NCI-H2029 (cell line): ENCODE results near the gene LIN37.

Experiments used
- DNase-seq: peaks from one replicate; lab custom pipeline; 2025; lab: John Stamatoyannopoulos, UW

The LIN37 gene

DNA sequence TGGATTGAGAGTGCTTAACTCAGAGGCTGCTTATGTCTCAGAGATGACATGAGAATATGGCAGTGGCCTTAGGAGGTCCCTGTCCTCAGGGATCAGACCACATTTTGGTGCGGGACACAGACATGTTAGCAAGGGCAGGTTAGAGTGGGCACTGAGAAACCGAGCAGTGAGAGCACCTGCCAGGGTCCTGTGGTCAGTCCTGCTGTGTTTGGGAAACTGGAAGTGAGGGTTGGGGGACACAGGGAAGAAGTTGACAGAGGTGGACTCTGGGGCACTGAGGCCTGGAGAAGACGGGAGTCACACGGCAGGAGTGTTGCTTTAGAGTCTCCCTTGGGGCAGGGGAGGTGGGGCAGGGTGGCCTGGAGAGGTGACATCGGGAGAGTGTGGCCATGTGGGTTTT is 13.5 kb upstream of the LIN37 start:
- no peak for DNase-seq

- no peak for DNase-seq
Measured at GRCh38 chr19:35736913-35737886, 11.2 kb upstream of the LIN37 start.

DNA sequence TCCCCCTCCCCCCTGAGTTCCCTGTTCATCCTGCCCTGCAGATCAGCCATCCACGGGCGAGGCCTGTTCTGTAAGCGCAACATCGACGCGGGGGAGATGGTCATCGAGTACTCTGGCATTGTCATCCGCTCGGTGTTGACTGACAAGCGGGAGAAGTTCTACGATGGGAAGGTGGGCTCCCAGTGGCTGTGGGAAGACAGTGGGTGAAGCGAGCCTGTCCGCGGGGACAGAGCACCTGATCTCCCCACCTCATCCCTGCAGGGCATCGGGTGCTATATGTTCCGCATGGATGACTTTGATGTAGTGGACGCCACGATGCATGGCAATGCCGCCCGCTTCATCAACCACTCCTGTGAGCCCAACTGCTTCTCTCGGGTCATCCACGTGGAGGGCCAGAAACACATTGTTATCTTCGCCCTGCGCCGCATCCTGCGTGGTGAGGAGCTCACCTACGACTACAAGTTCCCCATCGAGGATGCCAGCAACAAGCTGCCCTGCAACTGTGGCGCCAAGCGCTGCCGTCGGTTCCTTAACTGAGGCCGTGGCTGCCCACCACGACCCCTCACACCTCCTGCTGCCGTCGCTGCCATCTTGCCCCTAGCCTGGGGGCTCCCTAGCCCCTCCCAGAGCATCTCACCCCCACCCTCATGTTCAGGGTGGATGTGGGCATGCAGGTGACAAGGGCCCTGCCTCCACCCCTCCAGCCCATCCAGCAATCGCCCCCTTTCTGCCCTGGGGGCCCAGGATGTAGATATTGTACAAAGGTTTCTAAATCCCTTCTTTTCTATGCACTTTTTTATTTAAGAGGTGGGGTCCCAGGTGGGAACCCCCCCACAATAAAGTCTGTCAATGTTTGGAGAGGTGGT is 10.1 kb upstream of the LIN37 start:
- DNase-seq: no peak

GRCh38 chr19:35738887-35739229 is 9.5 kb upstream of the LIN37 start:
- DNase-seq: no peak

DNA sequence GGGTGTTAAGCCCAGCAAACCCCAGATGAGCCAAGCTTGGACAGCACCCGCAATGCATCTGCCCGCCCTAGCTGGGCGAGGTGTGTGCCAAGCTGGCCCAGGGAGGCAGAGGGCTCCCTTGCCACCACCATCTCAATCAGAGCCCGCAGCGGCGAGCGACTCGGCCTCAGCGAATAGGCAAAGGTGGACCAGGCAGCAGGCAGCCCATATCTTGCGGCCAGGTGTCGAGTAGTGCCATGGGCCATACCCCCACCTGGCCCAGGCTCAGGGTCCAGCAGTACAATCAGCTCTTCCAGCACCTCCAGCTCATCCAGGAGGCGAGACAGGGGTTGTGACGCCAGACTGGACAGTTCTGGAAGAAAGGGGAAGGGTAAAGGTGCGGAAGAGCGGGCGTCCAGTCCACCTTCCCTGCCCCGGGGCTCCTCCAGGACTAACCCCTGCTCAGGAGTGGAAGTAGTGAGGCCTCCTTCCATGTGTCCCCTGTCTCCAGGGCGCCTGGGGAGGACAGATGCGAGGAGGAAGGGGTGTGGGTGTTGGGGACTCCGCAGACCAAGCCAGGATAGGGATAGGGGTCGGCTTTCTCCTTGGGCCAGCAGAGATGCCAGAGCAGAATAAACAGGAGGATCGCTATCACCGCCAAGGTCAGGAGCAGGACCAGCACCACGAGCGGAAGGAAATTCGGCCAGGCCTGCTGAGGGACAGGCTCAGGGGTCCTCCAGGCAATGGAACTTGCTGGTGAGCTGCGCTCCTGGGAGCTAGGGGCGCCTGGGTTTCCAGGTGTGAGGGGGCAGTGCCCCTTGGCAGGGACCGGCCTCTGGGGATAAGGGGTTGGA is 8.9 kb upstream of the LIN37 start:
- DNase-seq: no peak

GRCh38 chr19:35740108-35740422 is 8.3 kb upstream of the LIN37 start:
- DNase-seq: no peak

DNA sequence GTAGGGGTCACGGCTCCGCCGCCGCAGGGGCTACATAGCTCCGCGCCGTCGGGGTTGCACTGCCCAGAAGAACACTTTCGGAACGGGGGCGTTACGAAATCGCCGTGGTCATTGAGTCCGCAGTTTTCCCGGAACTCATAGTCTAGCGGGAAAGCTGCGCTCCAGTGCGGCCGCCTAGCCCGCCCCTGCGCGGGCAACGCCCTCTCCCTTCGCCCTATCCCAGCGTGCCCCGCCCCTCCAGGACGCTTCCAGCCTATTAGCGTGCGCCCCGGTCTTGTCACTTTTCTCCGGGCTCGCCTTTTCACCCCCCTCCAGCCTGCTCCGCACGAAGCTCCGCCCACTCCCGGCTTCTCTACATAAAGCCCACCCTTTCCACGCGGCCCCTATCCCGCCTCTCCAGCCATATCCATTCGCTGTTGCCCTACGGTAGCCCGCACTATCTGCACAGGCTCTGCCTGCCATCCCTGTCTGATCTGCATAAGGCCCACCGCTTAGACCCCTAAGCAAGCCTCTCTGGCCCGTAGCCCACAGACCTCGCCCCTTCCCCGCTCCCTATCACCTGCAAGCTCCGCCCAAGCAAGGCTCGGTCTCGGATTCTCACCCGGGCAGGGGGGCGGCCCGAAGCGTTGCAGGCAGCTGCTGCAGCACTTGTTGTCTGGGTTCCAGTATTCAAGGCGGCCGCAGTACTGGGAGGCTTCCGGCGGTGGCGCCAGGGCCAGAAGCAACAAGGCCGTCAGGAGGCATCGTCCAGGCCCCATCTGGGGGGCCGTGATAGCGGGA is 7.8 kb upstream of the LIN37 start:
- peak; percentile 97 for DNase-seq

DNA sequence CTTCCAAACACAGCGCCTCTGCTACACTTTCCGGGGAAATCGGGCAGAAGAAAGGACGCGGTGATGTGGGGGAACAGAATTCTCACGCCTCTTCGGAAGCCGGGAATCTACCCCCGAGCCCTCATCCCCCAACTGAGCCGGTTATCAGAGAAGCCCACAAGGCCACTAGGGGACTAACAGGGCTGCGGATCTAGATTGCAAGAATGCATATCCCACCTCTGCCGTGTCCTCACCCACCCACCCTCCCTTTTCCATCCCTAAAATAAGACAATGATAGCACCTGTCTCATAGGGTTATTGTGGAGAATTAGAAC is 7.2 kb upstream of the LIN37 start:
- DNase-seq: no peak

DNA sequence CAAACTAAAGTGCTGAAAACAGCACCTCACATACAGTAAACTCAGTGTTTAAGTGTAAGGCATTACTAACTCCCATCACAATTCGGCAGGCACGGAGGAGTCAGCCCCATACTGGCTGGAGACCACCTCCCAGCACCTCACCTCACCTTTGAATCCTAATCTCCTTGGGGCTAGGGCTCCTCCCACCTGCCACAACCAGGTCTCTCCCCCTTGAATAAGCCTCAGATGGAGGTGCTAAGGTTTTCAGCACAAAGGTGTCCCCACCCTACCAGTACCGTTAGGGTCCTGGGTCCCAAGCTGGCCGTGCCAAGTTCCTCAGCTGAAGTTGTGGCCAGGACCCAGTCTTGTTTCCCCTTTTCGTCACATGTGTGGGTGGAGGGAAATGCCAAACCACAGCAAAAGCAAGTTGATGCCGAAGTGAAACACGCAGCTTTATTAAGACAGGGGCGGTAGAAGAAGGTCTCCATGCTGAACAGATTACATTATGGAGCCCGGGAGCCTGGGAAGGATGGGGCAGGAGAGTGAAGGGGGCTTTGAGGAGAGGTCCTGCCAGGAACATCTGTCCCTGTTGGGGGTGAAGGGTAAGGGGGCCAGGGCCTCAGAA is 6.2 kb upstream of the LIN37 start, which contains the start of gene IGFLR1:
TSS of gene IGFLR1 (minus strand) at position 332 of the 604 bp plus-strand sequence. CDS start 1,272 bp downstream, outside the sequence.
- no peak for DNase-seq

- no peak for DNase-seq
Measured at GRCh38 chr19:35743640-35744429, 4.5 kb upstream of the LIN37 start.

DNA sequence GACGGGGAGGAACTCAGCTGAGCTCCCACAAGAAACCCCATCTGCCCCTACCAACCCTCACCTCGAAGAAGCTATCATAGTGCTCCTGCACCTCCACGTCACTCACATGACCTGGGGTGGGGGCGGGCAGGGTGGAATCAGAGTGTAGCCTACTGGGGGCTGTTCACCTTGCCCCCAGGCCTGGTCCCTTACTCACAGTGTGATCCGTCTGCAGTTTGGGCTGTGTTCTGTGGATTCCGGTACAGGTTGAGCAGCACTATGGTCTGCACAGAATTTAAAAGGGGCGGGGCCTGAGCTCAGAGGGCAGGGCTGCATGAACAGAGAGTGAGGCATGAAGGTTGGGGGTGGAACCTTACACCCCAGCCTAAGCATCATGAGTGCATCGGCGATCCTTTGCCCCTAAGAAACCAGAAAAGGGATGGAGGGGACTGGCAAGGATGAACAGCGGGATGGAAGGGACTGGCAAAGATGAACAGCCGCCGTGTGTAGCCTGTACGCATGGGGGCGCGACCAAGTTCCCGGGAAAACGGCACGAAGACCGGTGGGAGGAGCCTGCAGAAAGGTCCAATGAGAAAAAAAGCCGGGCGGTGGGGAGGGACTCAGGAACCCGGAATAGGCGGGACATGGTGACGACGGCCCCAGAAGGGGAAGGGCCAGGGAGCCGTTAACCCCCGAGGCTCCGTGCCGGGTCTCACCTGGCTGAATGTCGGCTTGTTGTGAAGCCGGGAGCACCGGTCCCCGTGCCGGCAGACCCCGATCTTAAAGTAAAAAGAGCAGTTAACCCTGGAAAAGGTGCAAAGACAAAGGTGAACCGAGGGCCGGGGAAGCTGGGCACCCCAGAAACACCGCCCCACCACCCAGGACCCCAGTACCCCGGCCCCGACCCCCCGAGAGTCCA is 3.7 kb upstream of the LIN37 start:
- peak; percentile 97 for DNase-seq

- peak; percentile 99 for DNase-seq
Measured at GRCh38 chr19:35745328-35746086, 2.9 kb upstream of the LIN37 start, which contains the start of the genes PSENEN and U2AF1L4. TSS of gene PSENEN (plus strand) at chr19:35745651. CDS start at chr19:35745931, 280 bp downstream. TSS of gene U2AF1L4 (minus strand) at chr19:35745418. CDS start at chr19:35745391, 27 bp downstream.

DNA sequence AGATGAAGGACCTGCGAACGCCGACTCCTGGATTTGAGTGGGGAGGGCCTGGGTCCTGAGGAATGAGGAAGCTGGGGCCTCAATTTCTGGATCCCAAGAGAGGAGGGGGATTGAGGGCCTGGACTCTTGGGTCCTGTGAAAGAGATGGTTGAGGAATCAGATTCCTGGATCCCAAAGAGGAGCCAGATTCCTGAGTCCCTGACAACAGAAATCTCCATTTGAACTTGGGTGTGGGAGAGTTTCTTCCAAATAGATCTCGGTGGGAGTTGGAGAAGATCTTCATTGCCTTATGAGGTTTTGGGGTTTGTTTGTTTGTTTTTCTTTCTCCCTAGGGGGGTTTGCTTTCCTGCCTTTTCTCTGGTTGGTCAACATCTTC is 2.3 kb upstream of the LIN37 start:
- no peak for DNase-seq

DNA sequence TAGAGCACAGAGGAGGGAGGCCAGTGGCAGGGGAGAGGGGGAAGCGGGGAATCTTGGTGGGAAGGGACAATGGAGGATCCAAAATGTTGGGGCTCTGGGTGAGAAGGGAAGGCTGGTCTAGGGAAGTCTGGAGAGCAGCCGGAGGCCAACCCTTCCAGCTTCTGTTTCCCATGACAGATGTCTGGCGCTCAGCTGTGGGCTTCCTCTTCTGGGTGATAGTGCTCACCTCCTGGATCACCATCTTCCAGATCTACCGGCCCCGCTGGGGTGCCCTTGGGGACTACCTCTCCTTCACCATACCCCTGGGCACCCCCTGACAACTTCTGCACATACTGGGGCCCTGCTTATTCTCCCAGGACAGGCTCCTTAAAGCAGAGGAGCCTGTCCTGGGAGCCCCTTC is 1.8 kb upstream of the LIN37 start:
- DNase-seq: no peak

DNA sequence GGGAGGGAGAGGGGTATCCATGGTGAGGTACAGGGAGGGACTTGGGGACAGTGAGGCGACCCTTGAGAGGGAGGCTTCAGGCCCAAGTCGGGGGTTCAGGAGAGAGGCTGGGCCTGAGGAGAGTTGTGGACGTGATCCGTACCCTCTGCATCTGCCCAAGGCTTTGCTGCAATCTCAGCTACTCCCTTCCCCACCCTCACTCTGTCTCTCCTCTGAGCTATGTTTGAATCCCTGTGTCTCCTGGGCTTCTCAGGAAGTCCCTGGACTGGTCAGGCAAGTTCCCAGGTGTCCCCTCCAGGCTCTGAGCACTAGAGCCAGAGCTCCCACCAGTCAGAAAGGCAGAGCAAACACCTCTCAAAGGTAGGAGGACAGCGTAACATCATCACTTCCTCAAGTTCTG is 1.8 kb downstream of the LIN37 start:
- DNase-seq: no peak

DNA sequence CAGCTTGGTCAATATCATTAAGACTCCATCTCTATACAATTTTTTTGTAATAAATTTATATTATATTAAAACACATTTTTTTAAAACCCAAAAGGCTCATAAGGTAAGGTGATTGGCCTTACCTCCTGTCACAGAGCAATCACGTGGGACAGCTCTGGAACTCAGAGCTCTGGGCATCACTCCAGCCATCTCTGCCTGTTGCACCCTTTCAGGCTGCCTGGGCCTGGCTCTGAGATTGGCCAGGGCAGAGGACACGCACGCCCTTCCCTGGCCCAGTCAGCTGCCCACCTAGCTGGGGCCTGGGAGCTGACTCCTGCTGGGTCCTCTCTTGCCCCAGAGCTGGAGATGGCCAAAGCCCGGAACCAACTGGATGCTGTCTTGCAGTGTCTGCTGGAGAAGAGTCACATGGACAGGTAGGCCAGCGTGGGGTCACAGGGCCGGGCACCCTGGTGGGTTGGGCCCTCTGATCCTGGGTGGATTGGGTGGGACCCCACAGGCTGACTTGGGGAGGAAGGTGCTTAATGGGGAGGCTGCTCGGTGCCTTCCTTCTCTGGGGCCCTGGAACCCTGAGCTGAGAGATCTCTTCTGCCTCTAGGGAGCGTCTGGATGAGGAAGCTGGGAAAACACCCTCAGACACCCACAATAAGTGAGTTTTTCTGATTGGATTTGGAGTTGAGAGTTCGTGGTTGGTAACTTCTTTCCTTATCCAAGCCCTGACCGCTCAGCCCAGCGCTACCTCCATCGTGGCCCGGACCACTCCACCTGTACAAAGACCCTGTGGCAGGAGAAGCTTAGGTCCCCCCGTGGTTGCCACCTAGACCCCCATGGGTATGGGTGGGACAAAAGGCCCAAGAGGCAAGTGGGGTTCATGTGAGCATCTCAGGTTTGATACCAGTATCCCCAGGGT is 3.7 kb downstream of the LIN37 start:
- no peak for DNase-seq

GRCh38 chr19:35752746-35753350 is 4.5 kb downstream of the LIN37 start:
- no peak for DNase-seq
